B cell (primary cell): ENCODE measurements around the gene TRAF3. TPM values are rescaled to one million over a fixed set of nuclear protein-coding genes. Genes with fewer than 3 reads are reported as not detected.

Source experiments
- ATAC-seq: fragments of 200-7000 bp; cut with Tn5 transposase; one replicate; pipeline ENCODE4 v1.10.0; 2021; ENCODE audit warnings: low read depth, mild to moderate bottlenecking, moderate number of reproducible peaks, moderate library complexity
- CTCF ChIA-PET: fragments of 350-600 bp; sonication (Branson Sonifier 250); formaldehyde crosslinking; loops from one replicate; lab custom pipeline; 2021; ENCODE audit warnings: antibody characterized with exemption, inconsistent platforms; lab: Charles Lee
- POLR2A ChIA-PET: fragments of 350-600 bp; sonication (Branson Sonifier 250); formaldehyde crosslinking; loops from one replicate; lab custom pipeline; 2021; ENCODE audit warnings: antibody characterized with exemption; lab: Charles Lee
- DNase-seq: peaks from one replicate; pipeline ENCODE4 v3.0.0; 2013
- H2AFZ ChIP-seq: 2 replicates; pipeline ENCODE4 v1.6.1; 2012; ENCODE audit warnings: mild to moderate bottlenecking, low read depth, low read length; ENCODE audit not compliant: insufficient read depth, poor library complexity, severe bottlenecking
- H3K27ac ChIP-seq, 2 donors: 1 replicate in 1 of 2; 2 replicates in 1 of 2; pipeline ENCODE4 v1.5.1; 2012 to 2013; ENCODE audit warnings: low read length in 2 of 2, mild to moderate bottlenecking in 2 of 2, moderate library complexity in 1 of 2
- H3K27me3 ChIP-seq, 4 experiments: fragments of 200-600 bp in 1 of 4; sonication (generic) in 1 of 4; replicated peaks in 1 of 4; 1 replicate in 2 of 4; 2 replicates in 2 of 4; pipeline versions ENCODE4 v1.6.1 to v1.7.0; 2013 to 2016; ENCODE audit warnings: low read length in 3 of 4, mild to moderate bottlenecking in 2 of 4, mixed read lengths in 1 of 4, moderate library complexity in 1 of 4; ENCODE audit not compliant: insufficient read depth in 4 of 4, control insufficient read depth in 3 of 4; ENCODE audit errors: control extremely low read depth in 1 of 4
- H3K36me3 ChIP-seq, 2 experiments: replicated peaks in 1 of 2; 1 replicate in 1 of 2; 2 replicates in 1 of 2; pipeline versions ENCODE4 v1.6.1 to v1.7.1; 2013; ENCODE audit warnings: low read length in 1 of 2; ENCODE audit not compliant: insufficient read depth in 2 of 2, control insufficient read depth in 1 of 2; ENCODE audit errors: control extremely low read depth in 1 of 2, extremely low read depth in 1 of 2
- H3K4me1 ChIP-seq, 2 donors: fragments of 200-600 bp in 1 of 2; sonication (generic) in 1 of 2; 1 replicate in 1 of 2; 2 replicates in 1 of 2; pipeline versions ENCODE4 v1.5.1 to v1.6.1; 2013 to 2017; ENCODE audit warnings: low read length in 2 of 2; ENCODE audit not compliant: control insufficient read depth in 2 of 2, insufficient read depth in 2 of 2
- H3K4me2 ChIP-seq: replicated peaks from 2 replicates; pipeline ENCODE3; 2012; ENCODE audit warnings: mild to moderate bottlenecking, low read depth, low read length; ENCODE audit not compliant: poor library complexity, severe bottlenecking
- H3K4me3 ChIP-seq, 5 experiments: fragments of 200-600 bp in 1 of 5; sonication (generic) in 1 of 5; 1 replicate in 3 of 5; 2 replicates in 2 of 5; pipeline versions ENCODE4 v1.5.1 to v1.7.0; 2011 to 2016; ENCODE audit warnings: low read length in 4 of 5, mild to moderate bottlenecking in 4 of 5, low read depth in 2 of 5, control low read depth in 1 of 5, moderate library complexity in 1 of 5; ENCODE audit not compliant: insufficient read depth in 1 of 5; ENCODE audit errors: control extremely low read depth in 1 of 5, extremely low read depth in 1 of 5
- H3K79me2 ChIP-seq: fragments of 200-600 bp; sonication (generic); one replicate; pipeline ENCODE4 v1.6.0; 2016; ENCODE audit warnings: low read length; ENCODE audit not compliant: control insufficient read depth, insufficient read depth
- H3K9ac ChIP-seq: fragments of 200-600 bp; sonication (generic); 2 replicates; pipeline ENCODE4 v1.6.1; 2017; ENCODE audit warnings: mild to moderate bottlenecking, low read length, moderate library complexity
- H3K9me3 ChIP-seq, 3 donors: one replicate each; pipeline versions ENCODE4 v1.6.1 to v1.7.1; 2013; ENCODE audit warnings: low read length in 2 of 3; ENCODE audit not compliant: control insufficient read depth in 2 of 3, insufficient read depth in 1 of 3; ENCODE audit errors: control extremely low read depth in 1 of 3
- H4K20me1 ChIP-seq: 2 replicates; pipeline ENCODE4 v1.6.0; 2012; ENCODE audit warnings: mild to moderate bottlenecking, low read length; ENCODE audit not compliant: insufficient read depth, control insufficient read depth, poor library complexity, severe bottlenecking
- H3K27ac Mint-ChIP-seq: one replicate; pipeline ENCODE4 v1.8.0; 2021; ENCODE audit warnings: mixed read lengths
- H3K27me3 Mint-ChIP-seq: one replicate; pipeline ENCODE4 v1.8.0; 2021; ENCODE audit warnings: mixed read lengths
- H3K4me1 Mint-ChIP-seq: one replicate; pipeline ENCODE4 v1.8.0; 2021; ENCODE audit warnings: mixed read lengths
- H3K4me3 Mint-ChIP-seq: one replicate; pipeline ENCODE4 v1.8.0; 2021; ENCODE audit warnings: mixed read lengths
- H3K9me3 Mint-ChIP-seq: one replicate; pipeline ENCODE4 v1.8.0; 2022; ENCODE audit warnings: mixed read lengths; ENCODE audit not compliant: insufficient read depth
- CTCF ChIP-seq: fragments of 200-600 bp; IDR thresholded peaks from one replicate; pipeline ENCODE4 v1.8.0; 2022; ENCODE audit warnings: antibody characterized with exemption, mild to moderate bottlenecking
- EZH2 ChIP-seq: IDR thresholded peaks from 2 replicates; pipeline ENCODE4 v1.6.1; 2012; ENCODE audit warnings: borderline replicate concordance, low read depth, mild to moderate bottlenecking, moderate library complexity, low read length; ENCODE audit not compliant: insufficient read depth, poor library complexity, severe bottlenecking
- WGBS: methylation state at CpG from one replicate; pipeline ENCODE4 v1.1.5; 2013; ENCODE audit warnings: missing lambda C conversion rate; ENCODE audit not compliant: insufficient coverage; 5-methylcytosine and 5-hydroxymethylcytosine counted together
- intact Hi-C: fragments of 100-400 bp; cut with micrococcal nuclease; formaldehyde crosslinking; loops from one replicate; pipeline ENCODE4 v1.10.0; 2022
- polyA plus RNA-seq: library from polyadenylated mRNA; depleted of rRNA; stranded (reverse); fragments of >200 nt; gene quantifications from 2 replicates; pipeline ENCODE4 v1.2.3, GENCODE V29; 2012
- total RNA-seq, 2 donors: library from RNA; stranded (reverse); fragments of 120-200 nt in 1 of 2; gene quantifications; 1 replicate in 1 of 2; 2 replicates in 1 of 2; pipeline versions ENCODE4 v1.2.3 to v1.2.4, GENCODE V29; 2013 to 2022

Gene TRAF3
- total and polyA plus RNA-seq, 2 donors (not counting 1 experiment from before 2014, with no cell fraction given): 42.8 to 89.8 TPM

GRCh38 chr14:102903248-102903888 is 126.1 kb downstream of the TRAF3 start:
- ATAC-seq (no peak), DNase-seq (no peak)
- TF ChIP-seq EZH2 (no peak), CTCF (no peak)
- peaks cover 61% of the 10 kb centered on the region for H3K4me1 Mint-ChIP-seq
- Histone ChIP-seq H2AFZ (no peak overlapping the region), H3K9ac (no peak overlapping the region), H3K4me3 (no peak overlapping the region), H3K27me3 (no peaks in the 10 kb centered on the region), H3K4me1 (peaks cover 63 to 77% of the 10 kb centered on the region in 2 donors), H3K79me2 (peaks cover 46% of the 10 kb centered on the region), H4K20me1 (no peaks in the 10 kb centered on the region), H3K4me2 (peak overlapping the region; percentile 76), H3K9me3 (peaks cover 0 to 3% (median 0%) of the 10 kb centered on the region in 3 donors), H3K27ac (peak overlapping the region; percentile 91 to 93), H3K36me3 (peaks cover 0 to 55% of the 10 kb centered on the region in 2 experiments)
- WGBS: 93% methylated on average over 24 of the region's 29 CpGs
- no peaks in the 10 kb centered on the region for H3K9me3 Mint-ChIP-seq
- H3K4me3 Mint-ChIP-seq: no peak overlapping the region
- H3K27me3 Mint-ChIP-seq: no peaks in the 10 kb centered on the region
- ChIA-PET POLR2A (interaction anchor here (2.2 kb wide), 1 partner anchor 13 kb away, joined by 13 read pairs; no protein-coding TSS in a partner anchor), CTCF (interaction anchor here (0.9 to 1.6 kb wide), 4 partner anchors 13 to 209 kb away, joined by 3 to 5 read pairs (median 4); no protein-coding TSS in a partner anchor)
- intact Hi-C loops: no loop called here
- peak overlapping the region; percentile 73 for H3K27ac Mint-ChIP-seq

- Histone ChIP-seq H3K27me3 (no peaks in the 10 kb centered on the region), H4K20me1 (peaks cover 3% of the 10 kb centered on the region), H2AFZ (no peak overlapping the region), H3K27ac (peak overlapping the region in 1 of 2 donors; percentile 52), H3K79me2 (peaks cover 52% of the 10 kb centered on the region), H3K4me1 (peaks cover 57 to 71% of the 10 kb centered on the region in 2 donors), H3K9me3 (peaks cover 0 to 3% (median 0%) of the 10 kb centered on the region in 3 donors), H3K4me3 (no peak overlapping the region), H3K9ac (no peak overlapping the region), H3K4me2 (peak overlapping the region; percentile 1), H3K36me3 (peaks cover 0 to 55% of the 10 kb centered on the region in 2 experiments)
- no peaks in the 10 kb centered on the region for H3K27me3 Mint-ChIP-seq
- peak overlapping the region; percentile 73 for H3K27ac Mint-ChIP-seq
- ATAC-seq (no peak), DNase-seq (no peak)
- ChIA-PET POLR2A (no interaction called here), CTCF (interaction anchor here (0.9 to 1.6 kb wide), 3 partner anchors 13 to 206 kb away, joined by 3 to 5 read pairs (median 4); no protein-coding TSS in a partner anchor)
- intact Hi-C loops: no loop called here
- no peaks in the 10 kb centered on the region for H3K9me3 Mint-ChIP-seq
- TF ChIP-seq EZH2 (no peak), CTCF (no peak)
- WGBS: 94% methylated on average over 6 of the region's 7 CpGs
- no peak overlapping the region for H3K4me3 Mint-ChIP-seq
- peaks cover 54% of the 10 kb centered on the region for H3K4me1 Mint-ChIP-seq
Measured at GRCh38 chr14:102903889-102904512, 126.8 kb downstream of the TRAF3 start.
